ELR (cell line): ENCODE data around the gene TET2.

Experiments
- DNase-seq: peaks from one replicate; pipeline ENCODE4 v3.0.0-alpha.2; 2015; ENCODE audit warnings: low read depth

The TET2 gene

GRCh38 chr4:105146276-105147015, at the start of gene TET2:
Gene TET2 (plus strand): TSS chr4:105146876. CDS start chr4:105233943, 87,067 bp downstream.
- peak; percentile 83 for DNase-seq

GRCh38 chr4:105102016-105102415, 44.7 kb upstream of the TET2 start:
- DNase-seq, result no peak

DNA sequence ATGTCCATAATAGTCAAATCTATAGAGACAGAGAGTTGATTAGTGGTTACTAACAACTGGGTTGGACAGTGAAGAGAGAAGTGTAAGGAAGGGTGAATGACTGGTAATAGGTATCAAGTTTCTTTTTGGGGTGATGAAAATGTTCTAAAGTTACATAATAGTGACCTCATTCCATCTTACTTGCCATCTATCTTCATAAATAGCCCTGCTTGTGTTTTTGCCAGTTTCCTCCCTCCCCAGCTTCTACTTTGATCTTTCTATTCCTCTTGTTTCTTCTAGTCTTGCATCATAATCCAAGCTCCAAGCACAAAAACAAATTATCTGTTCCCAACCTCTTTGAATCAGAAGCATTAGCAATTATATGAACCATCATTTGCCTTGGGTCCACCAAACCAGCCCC, 40.2 kb upstream of the TET2 start:
- DNase-seq, result no peak

GRCh38 chr4:105107095-105107856, 39.4 kb upstream of the TET2 start:
- DNase-seq, result no peak

GRCh38 chr4:105108971-105109370, 37.7 kb upstream of the TET2 start:
- no peak for DNase-seq

DNA sequence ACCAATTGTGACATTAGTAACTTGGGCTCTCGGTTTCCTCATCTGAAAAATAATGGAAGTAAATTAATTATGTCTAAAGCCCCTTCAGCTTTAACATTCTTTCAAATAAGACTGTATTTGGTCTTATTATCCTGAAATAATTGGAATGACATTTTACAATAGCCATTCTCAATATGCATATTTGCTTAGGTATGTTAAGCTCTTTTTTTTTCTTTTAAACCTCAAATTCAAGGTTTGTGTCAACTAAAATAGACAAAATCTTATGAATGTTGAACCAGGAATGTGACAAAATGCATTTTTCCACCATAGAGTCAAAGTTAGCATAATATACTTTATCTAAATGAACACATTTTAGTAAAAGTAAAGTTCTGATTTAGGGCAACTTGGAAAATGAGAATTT, 34.4 kb upstream of the TET2 start:
- DNase-seq, result no peak

- no peak for DNase-seq
Measured at GRCh38 chr4:105113800-105114199, 32.9 kb upstream of the TET2 start.

DNA sequence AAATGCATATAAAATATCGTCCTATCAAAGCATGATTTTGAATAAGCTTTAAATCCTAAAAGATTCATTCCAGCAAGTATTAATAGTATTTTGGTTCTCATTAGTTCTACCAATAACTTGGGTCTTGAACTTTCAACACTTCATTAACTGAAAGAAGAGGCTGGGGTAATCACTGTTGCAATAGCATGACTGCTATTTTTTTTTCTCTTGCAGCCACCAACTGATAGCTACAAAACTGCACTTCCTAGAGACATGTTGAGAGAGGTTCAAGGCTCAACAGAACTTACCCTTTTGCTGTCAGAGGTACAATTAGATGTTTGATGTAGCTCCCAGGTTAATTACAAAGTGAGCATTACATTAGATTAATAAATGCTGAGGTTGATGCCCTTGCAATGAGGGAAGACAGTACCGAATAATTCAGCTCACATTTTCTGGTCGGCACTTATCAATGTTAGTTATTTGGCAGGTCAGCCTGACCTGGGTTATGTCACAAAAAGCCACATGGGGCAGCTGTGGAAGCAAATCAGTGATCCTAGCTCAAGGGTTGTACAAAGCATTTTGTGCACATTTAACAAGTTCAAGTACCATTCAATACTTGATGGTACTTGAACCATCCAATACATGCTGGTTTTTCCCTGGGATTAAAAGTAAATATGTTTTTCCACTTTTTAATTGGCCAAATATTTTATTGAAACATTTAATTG, 29.9 kb upstream of the TET2 start:
- no peak for DNase-seq

GRCh38 chr4:105119356-105119755, 27.3 kb upstream of the TET2 start:
- no peak for DNase-seq

GRCh38 chr4:105120626-105121025, 26.1 kb upstream of the TET2 start:
- no peak for DNase-seq

GRCh38 chr4:105122350-105122749, 24.3 kb upstream of the TET2 start:
- DNase-seq, result peak; percentile 71

- DNase-seq, result no peak
Measured at GRCh38 chr4:105126311-105127169, 20.1 kb upstream of the TET2 start.

- DNase-seq, result no peak
Measured at GRCh38 chr4:105127170-105127445, 19.6 kb upstream of the TET2 start.

- DNase-seq, result no peak
Measured at GRCh38 chr4:105128208-105128607, 18.5 kb upstream of the TET2 start.

- no peak for DNase-seq
Measured at GRCh38 chr4:105129286-105130040, 17.2 kb upstream of the TET2 start.

DNA sequence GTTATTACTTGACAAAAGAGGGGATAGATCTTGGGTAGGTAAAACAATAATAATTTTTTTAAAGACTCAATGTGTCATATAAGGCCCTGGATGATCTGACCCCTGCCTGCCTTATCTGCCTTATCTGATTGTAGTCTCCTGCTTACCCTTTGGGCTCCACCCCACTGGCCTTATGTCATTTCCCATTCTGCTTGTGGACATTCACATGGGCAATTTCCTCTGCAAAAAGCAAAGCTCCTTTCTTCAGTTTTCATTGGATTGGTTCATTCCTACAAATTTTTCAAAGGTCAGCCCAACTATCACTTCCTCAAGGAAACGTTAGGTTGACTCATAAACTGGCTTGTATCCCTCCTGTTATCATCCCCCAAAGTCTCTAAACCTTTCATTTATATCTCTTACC, 15.7 kb upstream of the TET2 start:
- DNase-seq, result no peak

DNA sequence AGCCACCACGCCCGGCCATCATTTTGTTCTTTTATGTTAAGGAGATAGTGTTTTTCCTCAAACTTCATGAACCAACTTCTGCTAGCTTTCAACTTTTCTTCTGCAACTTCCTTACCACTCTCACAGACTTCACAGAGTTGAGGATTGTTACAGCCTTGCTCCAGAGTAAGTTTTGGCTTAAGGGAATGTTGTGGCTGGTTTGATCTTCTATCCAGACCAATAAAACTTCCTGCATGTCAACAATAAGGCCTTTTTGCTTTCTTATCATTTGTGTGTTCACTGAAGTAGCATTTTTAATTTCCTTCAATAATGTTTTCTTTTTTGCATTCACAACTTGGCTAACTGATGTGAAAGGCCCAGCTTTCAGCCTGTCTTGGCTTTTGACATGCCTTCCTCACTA, 12.7 kb upstream of the TET2 start:
- no peak for DNase-seq

- peak; percentile 10 for DNase-seq
Measured at GRCh38 chr4:105135785-105136184, 10.9 kb upstream of the TET2 start.

DNA sequence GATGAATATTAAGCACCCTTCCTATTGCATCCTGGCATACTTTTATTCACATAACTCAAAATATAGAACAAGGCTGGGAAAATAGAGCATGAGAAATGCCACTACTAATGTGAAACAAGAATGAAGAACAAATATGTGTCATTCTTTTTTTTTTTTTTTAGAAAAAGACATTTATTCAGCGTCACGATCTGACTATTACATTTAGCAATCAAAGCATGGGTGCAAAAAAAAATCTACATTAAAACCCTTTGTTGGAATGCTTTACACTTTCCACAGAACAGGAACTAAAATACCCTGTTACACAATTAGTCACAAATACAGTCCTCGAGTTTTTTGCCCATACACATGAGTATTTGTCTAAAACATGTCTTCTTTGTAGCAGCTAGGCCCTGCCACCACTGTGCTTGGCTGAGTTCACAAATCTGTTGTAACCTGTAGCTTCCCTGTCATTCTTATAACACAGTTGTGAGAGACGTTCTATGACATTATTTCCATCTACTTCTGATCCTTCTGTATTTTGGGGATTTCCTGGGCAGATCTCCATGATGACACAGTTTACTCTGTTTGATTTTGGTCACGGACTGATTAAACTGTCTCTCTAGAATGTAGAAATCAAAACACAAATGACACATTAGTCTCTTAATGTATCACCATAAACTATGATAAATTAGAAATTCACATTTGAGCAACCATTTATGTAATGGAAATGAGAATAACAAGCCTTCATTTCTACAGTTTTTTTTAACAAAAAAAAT, 9.4 kb upstream of the TET2 start:
- no peak for DNase-seq

DNA sequence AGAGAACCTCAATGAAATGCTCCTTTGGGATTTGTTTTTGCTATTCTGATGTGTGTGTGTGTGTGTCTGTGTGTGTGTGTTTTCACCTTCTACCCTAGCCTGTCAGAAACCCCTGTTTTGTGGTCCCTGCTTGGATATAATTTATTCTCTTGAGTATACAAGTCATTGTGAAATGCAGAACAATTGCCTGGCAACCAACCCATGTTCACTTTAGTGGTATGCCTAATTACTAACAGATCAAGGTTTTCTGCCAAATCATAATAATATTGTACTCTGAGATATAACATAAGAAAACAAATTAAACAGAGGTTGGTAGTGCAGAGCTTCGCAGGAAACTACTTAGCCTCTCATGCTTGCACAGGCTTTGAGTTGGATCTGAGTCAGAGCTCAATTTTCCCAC, 7.0 kb upstream of the TET2 start:
- DNase-seq, result no peak
